HG03175 (cell line): ENCODE data around the gene C1orf122.

ENCODE experiments used
- ATAC-seq: cut with Tn5 transposase; IDR thresholded peaks from one replicate; pipeline ENCODE4 v1.9.1; 2021; ENCODE audit warnings: mild to moderate bottlenecking, moderate library complexity; ENCODE audit not compliant: unreplicated experiment

Gene C1orf122

GRCh38 chr1:37797750-37798345 is 9.7 kb upstream of the C1orf122 start:
- no peak for ATAC-seq

GRCh38 chr1:37802439-37802838 is 5.2 kb upstream of the C1orf122 start:
- no peak for ATAC-seq

GRCh38 chr1:37807220-37807554 is 403 bp upstream of the C1orf122 start:
- ATAC-seq, result no peak

- peak; percentile 30 for ATAC-seq
These were observed 1.1 kb downstream of the C1orf122 start for GRCh38 chr1:37808369-37809319.

- no peak for ATAC-seq
These were observed 2.4 kb downstream of the C1orf122 start for GRCh38 chr1:37809942-37810341.

- no peak for ATAC-seq
These were observed 3.6 kb downstream of the C1orf122 start for GRCh38 chr1:37811027-37811655.

- ATAC-seq, result no peak
These were observed 6.0 kb downstream of the C1orf122 start for GRCh38 chr1:37813529-37814145.

GRCh38 chr1:37814252-37814651 is 6.7 kb downstream of the C1orf122 start:
- no peak for ATAC-seq

GRCh38 chr1:37817481-37817880 is 9.9 kb downstream of the C1orf122 start:
- ATAC-seq, result no peak

- no peak for ATAC-seq
These were observed 13.9 kb downstream of the C1orf122 start for GRCh38 chr1:37821481-37821880.

GRCh38 chr1:37822906-37823815 is 15.6 kb downstream of the C1orf122 start:
- ATAC-seq, result no peak

- ATAC-seq, result no peak
These were observed 16.4 kb downstream of the C1orf122 start for GRCh38 chr1:37824001-37824400.

GRCh38 chr1:37825506-37825905 is 17.9 kb downstream of the C1orf122 start:
- no peak for ATAC-seq

- ATAC-seq, result no peak
These were observed 21.0 kb downstream of the C1orf122 start for GRCh38 chr1:37828410-37829074.

- no peak for ATAC-seq
These were observed 23.5 kb downstream of the C1orf122 start for GRCh38 chr1:37831109-37831508.

GRCh38 chr1:37831809-37832208 is 24.2 kb downstream of the C1orf122 start:
- no peak for ATAC-seq

- ATAC-seq, result no peak
These were observed 29.2 kb downstream of the C1orf122 start for GRCh38 chr1:37836788-37837187.

- no peak for ATAC-seq
These were observed 32.1 kb downstream of the C1orf122 start for GRCh38 chr1:37839676-37840075.

- no peak for ATAC-seq
These were observed 33.1 kb downstream of the C1orf122 start for GRCh38 chr1:37840711-37841110.

GRCh38 chr1:37841652-37842051 is 34.1 kb downstream of the C1orf122 start:
- no peak for ATAC-seq
